Measurements from ENCODE around the gene MED13L.
A peak's percentile ranks its signal among the peaks of the same experiment; 100 is the strongest.

Gene MED13L

DNA sequence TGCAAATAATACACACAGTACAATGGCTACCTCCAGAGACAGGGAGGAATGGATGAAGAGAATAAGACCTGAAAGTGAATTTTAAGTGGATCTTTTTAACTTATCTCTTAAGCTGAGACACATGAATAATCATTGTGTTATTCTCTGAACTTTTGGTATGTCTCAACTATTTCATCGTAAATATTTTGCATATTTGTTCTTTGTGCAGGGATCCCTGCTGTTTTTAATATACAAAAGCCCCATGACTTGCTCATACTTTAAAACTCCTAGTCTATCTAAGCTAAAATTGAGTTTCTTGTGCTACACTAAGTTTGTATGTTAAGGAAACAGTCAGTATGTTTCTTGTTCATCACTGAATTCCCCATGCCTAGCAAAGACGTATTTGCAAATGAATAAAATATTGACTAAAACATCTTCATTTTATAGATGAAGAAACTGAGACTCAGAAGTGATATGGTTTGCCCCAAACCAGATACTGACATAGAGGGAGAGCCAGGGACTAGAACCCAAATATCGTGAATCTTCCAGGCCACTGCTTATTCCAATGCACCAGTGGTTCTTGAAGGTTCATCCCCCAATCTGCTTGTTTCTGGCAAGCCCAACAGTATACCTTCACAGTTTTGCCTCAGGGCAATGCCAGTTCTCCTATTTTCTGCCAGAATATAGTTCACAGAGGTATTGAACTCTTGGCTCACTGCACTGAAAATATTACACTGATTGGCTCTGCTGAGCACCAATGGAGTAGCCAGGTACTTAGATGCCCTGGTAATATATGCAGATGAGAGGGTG lies 356.9 kb downstream of the MED13L start:
- TF ChIP-seq, protein P1, sequence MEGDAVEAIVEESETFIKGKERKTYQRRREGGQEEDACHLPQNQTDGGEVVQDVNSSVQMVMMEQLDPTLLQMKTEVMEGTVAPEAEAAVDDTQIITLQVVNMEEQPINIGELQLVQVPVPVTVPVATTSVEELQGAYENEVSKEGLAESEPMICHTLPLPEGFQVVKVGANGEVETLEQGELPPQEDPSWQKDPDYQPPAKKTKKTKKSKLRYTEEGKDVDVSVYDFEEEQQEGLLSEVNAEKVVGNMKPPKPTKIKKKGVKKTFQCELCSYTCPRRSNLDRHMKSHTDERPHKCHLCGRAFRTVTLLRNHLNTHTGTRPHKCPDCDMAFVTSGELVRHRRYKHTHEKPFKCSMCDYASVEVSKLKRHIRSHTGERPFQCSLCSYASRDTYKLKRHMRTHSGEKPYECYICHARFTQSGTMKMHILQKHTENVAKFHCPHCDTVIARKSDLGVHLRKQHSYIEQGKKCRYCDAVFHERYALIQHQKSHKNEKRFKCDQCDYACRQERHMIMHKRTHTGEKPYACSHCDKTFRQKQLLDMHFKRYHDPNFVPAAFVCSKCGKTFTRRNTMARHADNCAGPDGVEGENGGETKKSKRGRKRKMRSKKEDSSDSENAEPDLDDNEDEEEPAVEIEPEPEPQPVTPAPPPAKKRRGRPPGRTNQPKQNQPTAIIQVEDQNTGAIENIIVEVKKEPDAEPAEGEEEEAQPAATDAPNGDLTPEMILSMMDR (IDR thresholded peaks at IDR 0.05; ENCODE audit: borderline replicate concordance, insufficient read depth, low read depth, low read length) = no peak
- no peak overlapping the region for H3K4me3 ChIP-seq (ENCODE audit: low read depth, low read length)

DNA sequence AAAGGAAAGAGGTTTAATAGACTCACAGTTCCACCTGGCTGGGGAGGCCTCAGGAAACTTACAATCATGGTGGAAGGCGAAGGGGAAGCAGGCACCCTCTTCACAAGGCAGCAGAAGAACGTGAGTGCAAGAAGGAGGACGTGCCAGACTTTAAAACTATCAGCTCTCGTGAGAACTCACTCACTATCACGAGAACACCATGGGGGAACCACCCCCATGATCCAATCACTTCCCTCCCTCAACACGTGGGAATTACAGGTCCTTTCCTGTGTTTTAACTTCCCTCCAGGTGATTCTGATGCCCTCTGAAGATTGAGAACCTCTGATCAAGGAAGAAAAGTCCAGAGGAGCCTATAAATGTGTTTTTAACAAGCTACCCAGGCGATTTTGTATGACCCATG lies 358.7 kb downstream of the MED13L start:
- H3K4me3 ChIP-seq (ENCODE audit: low read depth, low read length) = no peak overlapping the region
- TF ChIP-seq, protein P1 (IDR thresholded peaks at IDR 0.05; ENCODE audit: borderline replicate concordance, insufficient read depth, low read depth, low read length) = no peak

- no peak overlapping the region for H3K4me3 ChIP-seq (ENCODE audit: low read depth, low read length)
- TF ChIP-seq, protein P1 (IDR thresholded peaks at IDR 0.05; ENCODE audit: borderline replicate concordance, insufficient read depth, low read depth, low read length) = peak; percentile 96
Measured at GRCh38 chr12:115916910-115917668, 360.4 kb downstream of the MED13L start.

DNA sequence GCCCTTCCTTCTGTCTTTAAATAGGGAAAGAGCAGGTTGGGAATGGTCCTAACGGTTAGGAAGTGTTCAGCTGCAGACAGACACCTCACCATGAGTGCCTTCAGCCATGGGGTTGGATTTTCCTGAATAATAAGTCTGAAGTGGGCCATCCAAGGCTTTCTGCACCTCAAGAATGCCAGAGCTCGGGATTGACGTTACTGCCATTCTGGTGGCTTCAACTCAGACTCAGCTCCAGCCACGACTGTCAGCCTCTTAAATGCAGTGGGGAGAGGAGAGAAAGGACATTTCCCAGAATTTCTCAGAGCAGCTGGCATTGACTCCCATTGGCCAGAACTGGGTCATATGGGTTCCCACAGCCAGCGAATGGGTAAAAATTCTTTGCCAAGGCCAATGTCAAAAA lies 363.4 kb downstream of the MED13L start:
- TF ChIP-seq, protein P1 (IDR thresholded peaks at IDR 0.05; ENCODE audit: borderline replicate concordance, insufficient read depth, low read depth, low read length) = no peak
- H3K4me3 ChIP-seq (ENCODE audit: low read depth, low read length) = no peak overlapping the region

- no peak overlapping the region for H3K4me3 ChIP-seq (ENCODE audit: low read depth, low read length)
- TF ChIP-seq, protein P1 (IDR thresholded peaks at IDR 0.05; ENCODE audit: borderline replicate concordance, insufficient read depth, low read depth, low read length) = no peak
Measured at GRCh38 chr12:115912440-115912839, 365.1 kb downstream of the MED13L start.

GRCh38 chr12:115911360-115911759 lies 366.1 kb downstream of the MED13L start:
- TF ChIP-seq, protein P1 (IDR thresholded peaks at IDR 0.05; ENCODE audit: borderline replicate concordance, insufficient read depth, low read depth, low read length) = no peak
- H3K4me3 ChIP-seq (ENCODE audit: low read depth, low read length) = no peak overlapping the region
